AG04449 (cell line): ENCODE data around the gene BDKRB1.

ENCODE experiments used
- CTCF ChIA-PET: fragments of 350-600 bp; formaldehyde crosslinking; extraction: SDS; loops from one replicate; lab custom pipeline; 2021; ENCODE audit warnings: antibody characterized with exemption; lab: Yijun Ruan, JAX
- POLR2A ChIA-PET: fragments of 400-600, 350-600 bp; formaldehyde crosslinking; extraction: SDS; loops from one replicate; lab custom pipeline; 2020; ENCODE audit warnings: antibody characterized with exemption, inconsistent platforms; lab: Yijun Ruan, JAX
- DNase-seq: peaks from one replicate; pipeline ENCODE4 v3.0.0-alpha.2; 2010; ENCODE audit warnings: low read depth, low spot score
- H3K4me3 ChIP-seq: 2 replicates; pipeline ENCODE4 v1.5.1; 2011; ENCODE audit warnings: low read depth, mild to moderate bottlenecking, control low read depth, low read length
- TF ChIP-seq, protein P1 (sequence below): IDR thresholded peaks from one replicate; pipeline ENCODE4 v1.5.1; 2011; ENCODE audit warnings: mild to moderate bottlenecking, moderate library complexity, low read length, control low read depth, inconsistent platforms; ENCODE audit not compliant: insufficient read depth; ENCODE audit errors: missing control alignments

BDKRB1 gene

DNA sequence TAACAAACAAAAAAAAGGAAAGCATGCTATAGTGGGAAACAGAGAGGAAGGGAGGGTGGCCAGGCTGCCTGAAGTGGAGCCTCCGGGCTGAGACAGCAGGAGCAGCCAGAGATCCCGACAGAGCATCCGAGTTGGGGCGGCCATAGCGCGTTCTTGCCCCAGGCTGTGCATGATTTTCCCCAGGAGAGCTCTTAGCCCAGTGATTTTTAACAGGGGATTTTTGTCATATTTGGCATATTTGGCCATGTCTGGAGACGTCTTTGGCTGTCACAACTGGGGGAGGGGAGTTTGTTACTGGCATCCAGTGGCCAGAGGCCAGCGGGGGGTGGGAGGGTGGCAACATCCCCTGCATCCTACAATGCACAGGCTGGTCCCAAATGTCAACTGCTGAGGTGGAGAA is 23.6 kb downstream of the BDKRB1 start:
- H3K4me3 ChIP-seq = no peak overlapping the region
- ChIA-PET POLR2A (no interaction called here), CTCF (interaction anchor here (1.4 to 18.8 kb wide), 5 partner anchors 19 to 286 kb away, joined by 3 to 746 read pairs (median 11); no protein-coding TSS in a partner anchor)
- TF ChIP-seq, protein P1, sequence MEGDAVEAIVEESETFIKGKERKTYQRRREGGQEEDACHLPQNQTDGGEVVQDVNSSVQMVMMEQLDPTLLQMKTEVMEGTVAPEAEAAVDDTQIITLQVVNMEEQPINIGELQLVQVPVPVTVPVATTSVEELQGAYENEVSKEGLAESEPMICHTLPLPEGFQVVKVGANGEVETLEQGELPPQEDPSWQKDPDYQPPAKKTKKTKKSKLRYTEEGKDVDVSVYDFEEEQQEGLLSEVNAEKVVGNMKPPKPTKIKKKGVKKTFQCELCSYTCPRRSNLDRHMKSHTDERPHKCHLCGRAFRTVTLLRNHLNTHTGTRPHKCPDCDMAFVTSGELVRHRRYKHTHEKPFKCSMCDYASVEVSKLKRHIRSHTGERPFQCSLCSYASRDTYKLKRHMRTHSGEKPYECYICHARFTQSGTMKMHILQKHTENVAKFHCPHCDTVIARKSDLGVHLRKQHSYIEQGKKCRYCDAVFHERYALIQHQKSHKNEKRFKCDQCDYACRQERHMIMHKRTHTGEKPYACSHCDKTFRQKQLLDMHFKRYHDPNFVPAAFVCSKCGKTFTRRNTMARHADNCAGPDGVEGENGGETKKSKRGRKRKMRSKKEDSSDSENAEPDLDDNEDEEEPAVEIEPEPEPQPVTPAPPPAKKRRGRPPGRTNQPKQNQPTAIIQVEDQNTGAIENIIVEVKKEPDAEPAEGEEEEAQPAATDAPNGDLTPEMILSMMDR = no peak
- DNase-seq = no peak

DNA sequence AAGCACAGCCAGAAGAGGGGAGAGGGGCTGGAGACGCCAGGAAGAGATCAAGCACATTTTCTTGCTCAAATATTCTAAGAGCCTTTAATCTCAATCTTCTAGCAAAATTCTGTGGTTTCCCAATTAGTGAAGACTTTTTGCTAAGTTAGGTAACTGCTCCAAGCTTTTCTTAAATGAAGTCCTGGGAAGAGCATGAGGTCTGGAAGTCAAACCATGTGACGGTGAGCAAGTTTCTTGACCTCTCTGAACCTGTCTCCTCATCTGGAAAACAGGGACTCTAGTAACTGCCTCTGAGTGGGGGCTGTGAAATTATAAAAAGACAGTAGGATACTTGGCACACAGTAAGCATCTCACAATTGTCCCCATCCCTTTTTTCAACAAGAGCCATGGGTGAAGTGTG is 24.1 kb downstream of the BDKRB1 start:
- CTCF ChIA-PET = interaction anchor here (1.4 to 18.8 kb wide), 5 partner anchors 18 to 286 kb away, joined by 3 to 746 read pairs (median 11); no protein-coding TSS in a partner anchor
- POLR2A ChIA-PET = no interaction called here
- H3K4me3 ChIP-seq = no peak overlapping the region
- DNase-seq = no peak
- TF ChIP-seq, protein P1 = no peak

DNA sequence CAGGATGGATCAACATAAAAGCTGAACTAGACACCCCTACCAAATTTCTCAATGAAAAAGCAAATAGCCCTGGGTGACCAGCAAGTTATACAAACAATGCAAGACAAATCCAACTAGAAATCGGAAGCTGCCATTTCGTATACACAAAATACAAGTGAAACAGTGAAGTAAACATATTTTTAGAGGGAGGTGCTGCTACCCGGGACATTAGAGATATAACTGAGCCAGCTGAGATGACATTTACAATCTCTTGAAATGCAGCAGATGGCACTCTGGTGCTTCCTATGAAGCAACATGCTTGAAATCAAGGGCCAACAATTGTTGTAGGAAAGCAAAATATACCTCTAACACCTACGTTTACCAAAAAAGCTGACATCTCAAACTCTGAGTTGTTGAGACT is 25.5 kb downstream of the BDKRB1 start:
- CTCF ChIA-PET = interaction anchor here (0.7 to 18.8 kb wide), 7 partner anchors 9 to 288 kb away, joined by 3 to 746 read pairs (median 7); no protein-coding TSS in a partner anchor
- POLR2A ChIA-PET = no interaction called here
- no peak for DNase-seq
- no peak overlapping the region for H3K4me3 ChIP-seq
- TF ChIP-seq, protein P1 = no peak

DNA sequence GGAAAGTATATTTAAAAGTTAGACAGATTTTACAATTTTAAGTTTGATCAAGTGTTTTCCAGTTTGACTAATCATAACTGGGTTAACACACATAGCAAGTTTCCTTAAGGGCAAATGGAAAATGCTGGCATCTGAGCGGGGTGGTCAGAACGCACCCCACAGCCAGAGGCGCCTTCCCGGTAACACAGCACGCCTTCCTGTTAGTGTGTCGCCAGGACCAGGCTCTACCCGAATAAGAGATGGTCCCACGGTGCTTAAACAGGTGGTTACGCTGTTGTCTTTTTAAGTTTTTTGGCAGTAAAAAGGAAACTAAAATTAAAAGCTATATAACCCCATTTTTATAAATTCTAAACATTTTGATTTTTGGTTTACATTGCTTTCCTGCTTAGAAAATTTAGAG is 28.0 kb downstream of the BDKRB1 start:
- POLR2A ChIA-PET = no interaction called here
- CTCF ChIA-PET = interaction anchor here (0.7 to 18.8 kb wide), 3 partner anchors 8 to 290 kb away, joined by 3 to 746 read pairs (median 50); no protein-coding TSS in a partner anchor
- no peak overlapping the region for H3K4me3 ChIP-seq
- TF ChIP-seq, protein P1 = no peak
- no peak for DNase-seq

DNA sequence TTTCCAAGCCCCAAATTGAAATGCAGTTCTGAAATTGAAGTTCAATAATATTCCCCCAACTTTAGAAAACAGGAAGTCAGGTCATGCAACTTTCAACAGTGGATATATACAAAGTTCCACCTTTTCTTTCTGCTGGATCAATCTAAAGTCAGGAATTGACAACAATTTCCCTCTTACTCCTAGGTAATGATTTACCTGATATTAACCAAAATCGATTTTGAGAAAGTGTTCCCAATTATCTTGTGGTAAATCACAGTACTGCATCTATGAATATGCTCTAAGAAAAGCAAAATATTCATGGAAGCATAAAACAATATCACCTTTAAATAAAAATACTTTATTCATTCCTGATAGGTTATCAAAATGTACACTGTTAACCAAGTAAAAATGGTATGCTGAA is 28.4 kb downstream of the BDKRB1 start:
- TF ChIP-seq, protein P1 = no peak
- POLR2A ChIA-PET = no interaction called here
- CTCF ChIA-PET = interaction anchor here (5.8 to 18.8 kb wide), 2 partner anchors 9 to 184 kb away, joined by 50 to 746 read pairs; no protein-coding TSS in a partner anchor
- no peak overlapping the region for H3K4me3 ChIP-seq
- DNase-seq = no peak

DNA sequence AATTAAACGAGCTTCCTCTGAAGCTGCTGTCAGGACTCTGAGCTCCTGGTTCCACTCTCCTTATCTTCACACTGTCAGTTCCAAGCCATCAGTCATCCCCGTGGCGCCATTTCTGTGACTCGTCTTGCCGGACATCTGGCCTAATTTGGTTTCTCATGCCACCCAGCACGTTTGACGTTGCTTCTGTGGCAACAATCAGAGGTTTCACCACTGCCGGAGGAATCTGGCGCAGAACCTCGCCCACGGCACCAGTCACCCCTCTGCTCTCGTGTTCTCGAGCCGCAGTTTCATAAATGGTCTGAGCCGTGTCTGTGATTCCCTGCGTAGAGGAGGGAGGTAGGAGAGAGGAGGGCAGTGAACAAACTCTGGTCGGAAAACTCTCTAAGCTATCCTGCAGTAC is 29.7 kb downstream of the BDKRB1 start:
- H3K4me3 ChIP-seq = no peak overlapping the region
- no peak for DNase-seq
- CTCF ChIA-PET = interaction anchor here (1.1 to 18.8 kb wide), 6 partner anchors 10 to 290 kb away, joined by 4 to 746 read pairs (median 24); no protein-coding TSS in a partner anchor
- POLR2A ChIA-PET = no interaction called here
- TF ChIP-seq, protein P1 = no peak
